UCSD-AML1 (cell line): ENCODE data around the gene PARG.
"Not testable (repeated sequence)": the region's sequence is repeated elsewhere in the genome, so short reads cannot be mapped to it uniquely, and the experiment has no call there.

Experiments used
- DNase-seq: peaks from one replicate; lab custom pipeline; 2025; ENCODE audit not compliant: unreplicated experiment; lab: John Stamatoyannopoulos, UW

Gene PARG

GRCh38 chr10:49941447-49942338, at the start of gene PARG, which contains the start of gene TIMM23B:
Gene PARG, minus strand, starts transcription at chr10:49942027. Its CDS starts 302 bp downstream, at chr10:49941725.
Gene TIMM23B, plus strand, starts transcription at chr10:49942053. Its CDS starts 142 bp downstream, at chr10:49942195.
- DNase-seq = peak; percentile 84

- not testable (repeated sequence) for DNase-seq
These were observed 46.5 kb upstream of the PARG start, which contains the start of gene AGAP6 for GRCh38 chr10:49988376-49988775. Gene AGAP6, plus strand, starts transcription at chr10:49988406. Its CDS starts 310 bp downstream, at chr10:49988716.

GRCh38 chr10:49987207-49987606, 45.4 kb upstream of the PARG start:
- DNase-seq = not testable (repeated sequence)

- not testable (repeated sequence) for DNase-seq
These were observed 35.9 kb upstream of the PARG start for GRCh38 chr10:49977756-49978155.

- DNase-seq = not testable (repeated sequence)
These were observed 30.3 kb upstream of the PARG start for GRCh38 chr10:49972094-49972493.

GRCh38 chr10:49971466-49971865, 29.6 kb upstream of the PARG start:
- DNase-seq = not testable (repeated sequence)

GRCh38 chr10:49970331-49970857, 28.6 kb upstream of the PARG start:
- not testable (repeated sequence) for DNase-seq

- DNase-seq = not testable (repeated sequence)
These were observed 11.3 kb upstream of the PARG start for GRCh38 chr10:49953122-49953521.

- DNase-seq = not testable (repeated sequence)
These were observed 10.2 kb upstream of the PARG start for GRCh38 chr10:49952006-49952405.

- not testable (repeated sequence) for DNase-seq
These were observed 6.9 kb upstream of the PARG start for GRCh38 chr10:49948737-49949136.

- DNase-seq = not testable (repeated sequence)
These were observed 6.3 kb upstream of the PARG start for GRCh38 chr10:49948142-49948541.

- not testable (repeated sequence) for DNase-seq
These were observed 1.8 kb upstream of the PARG start for GRCh38 chr10:49943607-49944006.

- DNase-seq = not testable (repeated sequence)
These were observed 495 bp upstream of the PARG start for GRCh38 chr10:49942339-49942705.

GRCh38 chr10:49931959-49932728, 9.7 kb downstream of the PARG start:
- DNase-seq = not testable (repeated sequence)

GRCh38 chr10:49931276-49931675, 10.6 kb downstream of the PARG start:
- DNase-seq = not testable (repeated sequence)

- not testable (repeated sequence) for DNase-seq
These were observed 18.3 kb downstream of the PARG start for GRCh38 chr10:49923572-49923971.

GRCh38 chr10:49922041-49922440, 19.8 kb downstream of the PARG start:
- DNase-seq = not testable (repeated sequence)

GRCh38 chr10:49917927-49918326, 23.9 kb downstream of the PARG start:
- DNase-seq = not testable (repeated sequence)

- DNase-seq = not testable (repeated sequence)
These were observed 25.4 kb downstream of the PARG start for GRCh38 chr10:49916451-49916850.

GRCh38 chr10:49910295-49910694, 31.5 kb downstream of the PARG start:
- DNase-seq = not testable (repeated sequence)
